ENCODE measurements around the gene ZNF554. TPM values are rescaled to one million over a fixed set of nuclear protein-coding genes. Genes with fewer than 3 reads are reported as not detected.

ZNF554 gene
- total and polyA plus RNA-seq, 2 of the 8 experiments (the other 6 are each of a cell fraction or from before 2014, with no cell fraction given), result 1.8 to 5.7 TPM

DNA sequence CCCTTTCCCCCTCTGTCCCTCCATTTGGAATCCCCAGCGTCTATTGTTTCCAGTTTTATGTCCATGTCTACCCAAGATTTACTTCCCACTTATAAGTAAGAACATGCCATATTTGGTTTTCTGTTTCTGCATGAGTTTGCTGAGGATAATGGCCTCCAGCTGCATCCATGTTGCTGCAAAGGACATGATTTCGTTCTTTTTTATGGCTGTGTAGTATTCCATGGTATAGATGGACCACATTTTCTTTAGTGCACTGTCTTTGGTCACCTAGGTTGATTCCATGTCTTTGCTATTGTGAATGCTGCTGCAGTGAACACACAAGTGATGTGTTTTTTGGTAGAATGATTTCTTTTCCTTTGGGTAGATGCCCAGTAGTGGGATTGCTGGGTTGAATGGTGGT is 25.4 kb downstream of the ZNF554 start (continued):
- TF ChIP-seq FOSL1 (IDR thresholded peaks at IDR 0.05; ENCODE audit: insufficient read depth, low read depth, low read length) (no peak), JUND (IDR thresholded peaks at IDR 0.05; ENCODE audit: low read length) (no peak), PHF8 (conservative IDR thresholded peaks at IDR 0.05; ENCODE audit: low read depth, low read length) (no peak), SAP30 (IDR thresholded peaks at IDR 0.05; ENCODE audit: insufficient read depth, insufficient replicate concordance, low read length) (no peak), BACH1 (IDR thresholded peaks at IDR 0.05; ENCODE audit: low read length) (no peak), POLR2AphosphoS5 (IDR thresholded peaks at IDR 0.05; ENCODE audit: low read depth, low read length) (no peak)
